NCI-H187 (cell line): Measurements from ENCODE around the gene MGLL.

ENCODE experiments used
- DNase-seq, 2 experiments: peaks; one replicate each; lab custom pipeline; 2025; lab: John Stamatoyannopoulos, UW

The MGLL gene

GRCh38 chr3:127674101-127674721 is 148.1 kb downstream of the MGLL start:
- DNase-seq = no peak

DNA sequence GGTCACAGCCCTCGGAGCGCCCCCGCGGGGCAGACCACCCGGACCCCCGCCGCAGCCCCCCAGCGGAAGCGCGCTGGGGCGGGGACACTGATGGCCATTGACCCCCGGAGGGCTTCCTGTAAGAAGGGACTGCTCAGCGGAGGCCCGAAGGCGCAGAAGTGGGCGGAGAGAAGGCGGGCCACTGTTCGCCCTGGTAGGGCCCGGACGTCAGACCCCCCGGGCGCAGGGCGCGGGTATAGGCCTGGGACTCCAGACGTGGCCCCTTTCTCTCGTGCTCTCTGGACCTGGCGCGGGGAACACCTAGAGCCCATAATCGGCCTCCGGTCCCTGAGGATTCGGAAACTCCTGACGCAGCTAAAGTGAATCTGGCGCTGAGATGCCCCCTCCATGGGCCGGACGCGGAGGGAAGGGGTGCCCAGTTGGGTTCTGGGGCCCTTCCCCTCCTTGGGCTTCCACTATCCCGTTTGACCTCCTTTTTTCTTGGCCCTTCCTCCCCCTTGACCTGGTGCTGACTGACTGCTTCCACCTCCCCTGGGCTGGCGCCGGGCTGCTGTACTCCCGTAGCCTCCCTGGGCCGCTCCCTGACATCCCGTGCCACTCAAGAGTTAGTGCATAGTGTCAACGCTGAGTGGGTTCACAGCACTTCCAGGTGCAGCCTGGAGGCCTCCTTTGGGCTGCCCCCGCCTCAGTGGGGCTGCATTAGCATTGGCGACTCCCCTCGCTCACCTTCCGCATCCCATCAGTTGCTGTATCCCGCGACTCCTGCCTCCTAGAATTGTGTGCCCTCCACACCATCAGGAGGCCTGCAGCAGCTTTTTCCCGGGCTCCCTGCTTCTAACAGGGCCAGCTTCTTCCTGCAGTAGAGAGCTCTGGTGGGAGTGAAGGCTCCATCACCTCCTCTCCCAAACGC is 148.9 kb downstream of the MGLL start:
- DNase-seq = no peak

DNA sequence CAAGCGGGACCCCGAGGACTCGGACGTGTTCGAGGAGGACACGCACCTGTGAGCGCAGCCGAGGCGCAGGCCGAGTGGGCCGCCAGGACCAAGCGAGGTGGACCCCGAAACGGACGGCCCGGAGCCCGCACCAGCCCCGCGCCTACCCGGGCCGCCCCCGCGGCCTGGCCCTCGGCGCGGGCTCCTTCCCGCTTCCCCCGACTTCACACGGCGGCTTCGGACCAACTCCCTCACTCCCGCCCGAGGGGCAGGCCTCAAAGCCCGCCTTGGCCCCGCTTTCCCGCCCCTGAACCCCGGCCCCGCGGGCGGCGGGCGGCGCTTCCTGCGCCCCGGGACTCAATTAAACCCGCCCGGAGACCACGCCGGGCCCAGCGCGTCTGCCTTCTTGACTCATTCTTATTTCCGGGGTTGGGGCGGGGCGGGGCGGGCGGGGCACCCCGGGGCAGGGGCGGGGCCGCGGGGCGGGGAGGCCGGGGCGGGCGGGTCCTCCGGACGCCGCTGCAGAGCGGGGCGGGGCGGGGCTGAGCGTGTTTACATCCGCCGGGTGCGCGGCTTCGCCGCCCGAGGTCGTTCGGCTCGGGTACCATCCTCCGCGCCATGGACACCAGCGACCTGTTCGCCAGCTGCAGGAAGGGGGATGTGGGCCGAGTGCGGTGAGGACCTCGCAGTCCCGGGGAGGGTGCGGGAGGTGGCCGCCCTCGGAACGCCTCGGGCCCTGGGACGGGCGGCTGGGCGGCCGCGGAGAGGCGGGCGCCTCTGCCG is 149.7 kb downstream of the MGLL start, which contains the start of gene ABTB1:
Gene ABTB1 (plus strand): TSS at position 524 of the 762 bp plus-strand sequence. CDS start 74 bp downstream, at position 598.
- DNase-seq = peak; percentile 36 to 88

- DNase-seq = no peak
Measured at GRCh38 chr3:127671523-127672428, 150.5 kb downstream of the MGLL start.

- no peak for DNase-seq
Measured at GRCh38 chr3:127670761-127671522, 151.4 kb downstream of the MGLL start.

DNA sequence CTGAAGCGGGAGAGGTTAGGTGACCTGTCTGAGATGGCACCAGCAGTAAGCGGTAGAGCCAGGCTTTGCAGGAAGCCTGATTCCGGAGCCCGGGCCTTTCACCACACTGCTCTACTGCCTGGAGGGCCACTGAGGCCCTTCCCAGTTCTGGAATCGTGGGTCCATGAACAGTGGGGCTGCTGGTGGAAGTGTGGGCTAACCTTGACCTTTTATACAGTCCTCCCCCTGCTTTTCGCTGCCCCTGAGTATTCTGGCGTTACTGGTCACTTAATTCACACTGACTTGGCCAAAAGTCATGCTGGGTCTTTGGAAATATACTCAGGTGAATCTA is 152.1 kb downstream of the MGLL start:
- no peak for DNase-seq

GRCh38 chr3:127669541-127670228 is 152.6 kb downstream of the MGLL start:
- DNase-seq = no peak

GRCh38 chr3:127668906-127669305 is 153.4 kb downstream of the MGLL start:
- DNase-seq = no peak

DNA sequence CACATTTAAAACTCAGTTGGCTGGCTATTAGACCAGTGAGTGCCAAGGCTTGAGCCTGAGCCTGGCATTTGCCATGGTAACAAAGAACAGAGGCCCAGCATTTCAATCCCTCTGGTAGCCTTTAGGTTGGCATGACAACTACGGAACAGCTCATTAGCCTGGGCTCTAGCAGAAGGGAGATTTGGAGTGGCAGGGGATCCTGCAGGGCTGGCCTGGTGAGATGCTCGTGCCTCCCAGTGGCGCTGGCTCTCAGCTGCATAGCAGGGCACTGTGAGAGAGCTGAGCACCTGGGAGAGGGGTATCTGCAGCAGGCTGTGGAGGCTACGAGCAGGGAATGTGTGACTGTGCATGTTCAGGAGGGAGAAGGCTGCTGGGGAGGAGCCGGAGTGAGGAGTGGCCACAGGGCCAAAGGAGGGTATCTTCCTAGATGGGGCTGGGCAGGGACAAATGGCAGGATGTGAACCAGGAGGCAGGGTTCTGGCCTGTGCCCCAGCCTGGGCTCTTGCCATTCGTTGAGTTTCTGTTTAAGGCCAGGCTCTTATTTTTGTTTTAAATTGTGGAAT is 155.1 kb downstream of the MGLL start:
- no peak for DNase-seq

DNA sequence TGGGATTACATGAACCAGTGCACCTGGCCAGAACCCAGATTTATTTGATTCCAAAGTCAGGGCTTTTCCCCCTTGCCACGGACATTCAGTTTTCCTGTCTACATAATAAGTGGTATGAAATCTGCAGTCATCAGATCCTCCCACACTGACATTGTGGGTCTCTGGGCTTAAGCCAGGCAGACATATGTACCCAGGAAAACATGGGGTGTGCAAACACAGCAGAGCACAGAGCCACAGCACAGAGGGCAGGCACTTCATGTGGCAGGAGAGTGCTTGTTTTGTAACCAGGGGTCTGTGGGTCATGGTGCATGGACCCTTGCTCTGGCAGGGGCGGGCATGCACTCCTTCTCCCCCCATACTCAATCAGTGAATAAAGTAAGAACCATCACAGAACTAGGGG is 155.6 kb downstream of the MGLL start:
- DNase-seq = no peak

DNA sequence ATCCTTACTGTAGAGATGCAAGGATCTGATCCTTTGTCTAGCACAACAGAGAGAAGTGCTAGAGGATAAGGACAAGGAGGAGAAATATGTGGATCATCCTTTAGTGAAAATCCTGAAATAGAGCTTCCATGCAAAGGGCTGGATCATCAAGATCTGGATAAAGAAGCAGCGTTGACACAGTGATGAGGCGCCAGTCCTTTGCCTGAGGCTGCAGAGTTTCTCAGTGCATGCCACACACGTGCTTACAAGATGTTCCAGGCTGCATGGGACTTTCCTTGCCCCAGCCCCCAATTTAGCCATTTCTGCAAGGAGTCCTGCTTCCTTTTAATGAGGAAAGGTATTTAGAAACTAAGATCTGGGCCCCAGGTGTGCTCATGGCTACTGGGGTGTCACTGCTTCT is 156.7 kb downstream of the MGLL start:
- DNase-seq = no peak

DNA sequence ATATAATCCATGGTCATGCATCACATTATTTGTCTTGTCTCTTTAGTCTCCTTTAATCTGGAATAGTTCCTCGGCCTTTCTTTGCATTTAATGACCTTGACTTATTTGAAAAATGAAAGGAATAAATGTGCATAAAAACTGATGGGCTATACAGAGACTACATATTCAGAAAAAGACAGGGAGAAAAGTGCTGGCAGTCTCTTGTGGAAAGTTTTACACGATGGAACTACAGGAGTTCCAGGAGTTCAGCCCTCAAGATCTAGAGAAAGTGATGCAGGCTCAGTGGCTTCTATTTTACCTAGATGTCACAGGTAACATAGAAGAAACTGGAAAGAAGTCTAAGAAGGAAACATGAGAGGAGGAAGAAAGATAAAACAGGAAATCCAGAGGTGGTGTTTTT is 157.2 kb downstream of the MGLL start:
- no peak for DNase-seq

DNA sequence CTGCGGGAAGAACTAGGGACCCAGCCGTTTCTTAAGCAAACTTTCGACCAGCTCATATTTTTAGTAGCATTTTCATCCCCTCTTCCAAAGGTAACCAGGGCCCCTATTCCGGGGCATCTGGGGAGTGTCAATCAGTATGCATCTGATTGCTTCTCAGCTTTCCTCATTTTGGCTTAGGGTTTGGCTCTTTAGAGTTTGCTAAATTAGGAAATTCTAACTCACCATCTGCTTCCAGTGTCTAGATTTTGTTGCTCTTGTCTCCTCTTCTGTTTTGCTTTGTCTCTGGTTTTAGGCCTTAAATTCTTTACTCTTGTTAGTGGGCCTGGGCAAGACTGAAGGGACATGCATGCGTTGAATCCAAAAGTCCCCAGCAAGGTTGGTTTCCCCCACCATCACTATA is 159.2 kb downstream of the MGLL start:
- no peak for DNase-seq

- DNase-seq = no peak
Measured at GRCh38 chr3:127662001-127662469, 160.3 kb downstream of the MGLL start.

DNA sequence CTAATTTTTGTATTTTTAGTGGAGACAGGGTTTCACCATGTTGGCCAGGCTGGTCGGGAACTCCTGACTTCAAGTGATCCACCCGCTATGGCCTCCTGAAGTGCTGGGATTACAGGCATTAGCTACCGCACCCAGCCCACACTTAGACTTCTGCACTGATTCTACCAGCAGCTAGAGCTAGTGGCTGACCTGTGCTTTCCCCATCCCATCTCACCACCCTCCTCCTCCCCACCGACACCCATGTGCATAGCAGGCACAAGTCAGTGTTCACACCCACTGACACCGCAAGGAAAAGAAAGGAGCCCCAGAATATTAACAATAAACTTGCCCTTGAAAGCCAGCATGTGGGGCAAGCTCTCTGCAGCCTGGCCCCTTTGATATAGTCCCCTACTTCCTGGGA is 160.7 kb downstream of the MGLL start:
- no peak for DNase-seq

- DNase-seq = no peak
Measured at GRCh38 chr3:127660621-127661251, 161.6 kb downstream of the MGLL start.

DNA sequence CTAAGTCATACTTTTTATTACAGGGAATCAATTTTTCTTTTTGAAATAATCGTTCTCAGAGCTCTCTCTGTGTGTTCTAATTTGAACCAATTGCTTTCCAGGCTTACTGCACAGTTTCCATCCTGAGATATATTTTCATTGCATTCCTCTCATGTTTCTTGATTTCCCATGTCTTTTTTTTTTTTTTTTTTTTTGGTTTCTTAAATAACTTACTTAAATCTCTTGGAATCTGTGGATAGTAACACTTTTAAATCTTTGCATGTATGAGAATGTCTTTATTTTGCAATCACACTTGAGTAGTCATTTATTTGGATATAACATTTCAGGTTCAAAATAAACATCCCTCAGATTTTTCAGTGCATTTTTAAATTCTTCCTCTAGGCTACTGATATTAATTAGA is 164.1 kb downstream of the MGLL start:
- DNase-seq = no peak

DNA sequence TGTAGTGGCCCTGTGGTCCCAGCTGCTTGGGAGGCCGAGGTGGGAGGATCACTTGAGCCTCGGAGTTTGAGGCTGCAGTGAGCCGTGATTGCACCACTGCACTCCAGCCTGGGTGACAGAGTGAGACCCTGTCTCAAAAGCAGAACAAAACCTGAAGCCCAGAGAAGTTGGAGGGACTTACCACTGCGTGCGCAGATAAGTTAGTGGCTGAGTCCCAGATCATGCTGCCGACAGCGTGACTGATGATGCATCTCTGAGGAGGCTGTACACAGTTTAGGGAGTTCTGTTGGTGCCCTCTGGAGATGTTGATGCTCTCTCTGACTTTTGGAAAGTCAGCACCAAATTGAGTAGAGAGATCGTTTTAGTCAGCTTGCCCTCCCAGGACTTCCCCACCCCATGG is 165.4 kb downstream of the MGLL start:
- DNase-seq = no peak

GRCh38 chr3:127655641-127656040 is 166.7 kb downstream of the MGLL start:
- DNase-seq = no peak
